Mesenteric fat pad (tissue), 1 donor: ENCODE data around the gene HS6ST1. TPM values are rescaled to one million over a fixed set of nuclear protein-coding genes. Genes with fewer than 3 reads are reported as not detected.

ENCODE experiments used
- DNase-seq: peaks from one replicate; pipeline ENCODE4 v3.0.0-alpha.2; 2020; ENCODE audit warnings: low spot score
- total RNA-seq: library from RNA; stranded (reverse); fragmentation: NEBNext Ultra II Directional; extraction: Animal tissue kit (Norgen Biotek cat#: 25700); gene quantifications from one replicate; pipeline ENCODE4 v1.2.1, GENCODE V29; 2021
- donor health status: DM: yes; HTN: yes; CAD: no.

The HS6ST1 gene
- total RNA-seq, 1 donor from 2014 or later: 38.4 TPM

DNA sequence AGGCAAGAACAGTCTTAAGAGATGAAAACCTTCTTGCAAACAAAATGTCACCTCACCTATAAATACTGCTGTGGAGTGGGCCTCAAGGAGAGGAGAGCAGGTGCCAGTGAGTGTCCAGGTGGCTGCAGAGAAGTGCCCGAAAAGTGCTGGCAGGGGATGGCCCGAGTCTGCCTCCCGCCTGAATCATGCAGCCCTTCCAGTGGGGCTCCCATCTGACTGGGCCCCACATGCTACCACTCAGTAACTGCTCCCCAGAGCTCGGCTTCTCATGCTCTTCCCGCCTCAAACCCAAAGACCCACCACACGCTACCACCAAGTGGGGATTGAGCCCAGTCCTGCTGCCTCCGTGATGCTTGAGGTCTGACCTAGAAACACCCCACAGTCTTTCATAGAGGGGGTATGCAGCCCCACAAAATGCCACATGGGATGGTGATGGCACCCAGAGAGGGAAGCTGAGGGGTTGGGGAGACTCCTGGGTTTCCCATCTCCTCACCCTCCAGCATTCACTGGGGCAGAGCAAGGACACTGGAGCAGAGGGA lies 7.4 kb downstream of the HS6ST1 start:
- DNase-seq: no peak

DNA sequence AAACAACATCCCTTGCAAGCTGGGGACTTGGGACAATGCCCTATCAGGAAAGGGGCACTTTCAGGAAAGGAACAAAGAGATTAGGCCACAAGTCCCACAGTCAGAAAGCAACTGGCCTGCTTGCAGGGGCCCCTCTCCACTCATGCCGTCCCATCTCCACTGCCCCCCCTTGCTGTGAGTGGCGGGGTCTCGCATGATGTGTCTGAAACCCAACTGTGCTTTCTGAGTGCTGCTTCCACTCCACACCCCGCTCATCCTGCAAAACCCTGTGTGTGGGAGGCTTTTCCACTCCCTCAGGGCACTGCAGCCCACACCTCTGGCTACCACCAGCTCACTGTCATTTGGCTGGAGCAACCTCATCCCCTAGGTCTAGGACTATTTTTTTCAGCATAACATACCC lies 7.9 kb downstream of the HS6ST1 start:
- peak; percentile 78 for DNase-seq

DNA sequence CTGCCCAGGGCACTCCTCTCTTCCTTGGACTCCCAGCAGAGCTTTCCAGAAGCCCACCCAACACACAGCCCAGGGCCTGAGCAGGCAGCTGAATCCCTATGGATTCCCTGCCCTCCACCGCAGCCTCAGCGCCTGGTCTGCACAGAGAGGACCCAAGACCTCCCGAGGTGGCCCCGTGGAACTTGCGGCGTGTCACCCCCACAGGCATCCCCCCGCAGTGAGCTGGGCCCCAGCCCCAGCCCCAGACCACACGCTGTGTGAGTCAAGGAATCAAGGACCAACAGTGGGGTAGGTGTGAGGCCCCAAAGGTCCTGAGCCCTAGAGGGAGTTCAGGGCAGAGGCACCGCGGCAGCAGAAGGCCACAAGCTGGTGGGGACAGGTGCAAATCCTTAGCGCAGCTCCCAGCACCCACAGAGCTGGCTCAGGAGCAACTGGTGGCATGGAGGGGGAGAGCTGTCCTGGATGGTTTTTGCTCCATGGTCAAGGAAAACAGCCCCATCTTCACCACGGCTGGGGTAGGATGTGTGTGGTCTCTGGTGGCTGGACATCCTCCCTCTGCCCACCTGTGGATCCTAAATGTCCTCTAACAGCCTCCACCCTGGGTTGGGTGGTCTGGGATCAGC lies 8.5 kb downstream of the HS6ST1 start:
- peak; percentile 77 for DNase-seq

DNA sequence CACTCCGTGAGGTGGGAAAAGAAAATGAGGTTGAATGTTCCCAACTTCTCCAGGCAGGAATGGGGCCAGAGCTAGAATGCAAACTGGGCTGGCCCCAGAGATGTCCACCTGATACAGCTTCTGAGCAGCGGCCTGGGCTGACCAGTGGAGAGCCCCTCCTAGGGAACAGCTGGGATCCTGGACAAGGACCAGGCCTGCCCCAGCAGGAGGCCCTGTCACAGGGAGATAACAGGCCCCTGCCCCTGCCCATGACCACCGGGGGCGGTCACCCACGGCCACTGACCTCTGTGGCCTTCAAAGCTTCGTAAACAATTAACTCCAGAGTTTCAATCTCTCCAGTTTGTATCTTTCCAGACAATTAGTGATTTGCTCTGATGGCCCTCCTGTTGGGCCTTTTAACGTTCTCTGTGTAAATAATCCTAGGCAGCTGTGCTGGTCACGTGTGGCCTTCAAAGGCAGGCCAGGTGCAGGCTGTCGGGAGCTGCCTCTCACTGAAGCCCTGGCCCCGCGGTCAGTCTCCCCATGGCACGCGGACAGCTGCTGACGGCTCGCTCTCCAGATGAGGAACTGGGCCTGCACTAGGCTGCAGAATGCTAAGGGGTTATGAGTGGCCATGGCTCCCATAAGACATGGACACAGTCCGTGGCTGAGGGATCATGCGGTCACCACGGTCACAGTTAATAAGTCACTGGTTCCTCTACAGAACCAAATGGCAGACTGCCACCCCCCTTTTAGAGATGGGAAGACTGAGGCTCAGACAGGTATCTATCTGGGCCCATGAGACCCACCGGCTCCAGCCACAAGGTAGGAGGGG lies 9.2 kb downstream of the HS6ST1 start:
- peak; percentile 79 for DNase-seq

DNA sequence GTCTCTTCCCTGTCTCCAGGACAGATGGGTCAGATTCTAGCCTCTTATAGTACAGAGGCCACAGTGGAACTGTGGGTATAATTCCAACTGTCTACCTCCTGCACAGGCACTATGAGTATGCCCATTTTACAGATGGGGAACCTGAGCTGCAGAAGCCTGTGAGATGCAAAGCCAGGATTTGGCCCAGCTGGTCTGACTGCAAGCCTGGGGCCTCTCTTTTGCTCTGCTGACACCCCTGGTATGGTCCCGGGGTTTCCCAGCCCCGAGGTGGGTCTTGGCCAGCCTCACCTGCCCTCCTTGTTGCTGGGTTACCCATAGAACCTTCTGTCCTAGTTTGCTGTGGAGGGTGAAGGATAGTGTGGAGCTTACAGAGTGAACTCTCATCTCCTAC lies 9.8 kb downstream of the HS6ST1 start:
- peak; percentile 67 for DNase-seq

DNA sequence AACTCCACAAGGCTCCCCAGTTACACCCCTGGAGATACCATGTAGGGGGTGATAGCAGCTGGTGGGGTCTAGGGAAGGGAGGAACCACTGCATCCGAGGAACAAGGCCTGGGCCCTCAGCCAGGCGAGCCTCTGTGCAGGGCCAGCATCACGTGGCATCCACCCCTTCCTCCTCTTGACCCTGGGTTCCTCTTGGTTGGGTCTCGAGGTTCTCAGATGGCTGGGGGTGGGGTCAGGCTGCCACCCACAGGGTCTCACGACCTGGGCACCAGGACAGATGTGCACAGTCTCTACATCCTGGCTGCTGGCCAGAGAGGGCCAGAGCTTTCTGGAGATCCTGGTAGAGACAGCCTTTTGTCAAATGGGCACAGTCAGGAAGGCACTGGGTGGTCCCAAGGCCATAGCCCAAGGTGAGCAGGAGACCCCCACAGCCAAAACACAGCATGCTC lies 10.4 kb downstream of the HS6ST1 start:
- DNase-seq: peak; percentile 79

DNA sequence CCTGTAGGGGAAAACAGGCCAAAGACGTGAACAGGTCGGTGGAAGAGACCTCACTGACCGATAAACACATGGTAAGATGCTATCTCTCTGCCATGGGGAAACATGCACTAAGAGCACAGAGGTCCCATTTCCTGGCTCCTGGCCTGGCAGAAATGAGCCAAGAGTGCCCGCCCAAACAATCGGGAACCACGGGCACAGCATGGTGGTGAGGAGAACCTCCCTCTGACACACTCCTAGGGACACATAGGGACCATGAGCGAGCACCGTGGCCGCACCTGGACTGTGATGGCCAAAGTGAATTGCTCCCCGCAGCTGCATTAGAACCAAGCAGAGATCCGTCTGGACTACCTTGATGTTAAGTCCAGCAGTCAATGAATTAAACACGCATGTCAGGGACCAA lies 11.1 kb downstream of the HS6ST1 start:
- DNase-seq: no peak

DNA sequence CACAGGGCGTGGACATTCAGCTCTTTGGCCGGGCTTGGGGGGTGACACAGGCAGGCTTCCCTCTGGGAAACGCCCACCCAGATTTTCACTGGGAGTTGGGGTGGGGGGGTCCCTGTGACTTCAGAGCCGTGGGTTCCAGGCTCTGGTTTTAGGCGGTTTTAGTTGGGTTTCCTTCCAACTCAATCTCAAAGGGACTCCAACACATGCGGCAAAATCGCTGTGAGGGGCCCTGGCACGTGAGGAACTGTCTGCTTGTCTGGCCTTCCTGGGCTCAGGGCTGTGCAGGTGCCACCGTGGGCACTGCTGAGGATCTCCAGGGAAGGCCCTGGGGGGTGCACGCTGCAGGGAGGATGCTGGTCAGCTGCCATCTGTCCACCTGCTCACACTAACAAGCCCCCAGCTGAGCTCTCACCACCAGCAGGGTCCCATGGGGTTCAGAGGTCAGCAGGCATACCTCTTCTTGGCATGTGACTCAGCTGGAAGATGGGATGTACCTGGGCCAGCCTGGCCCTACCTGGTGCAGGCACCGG lies 11.7 kb downstream of the HS6ST1 start:
- no peak for DNase-seq

DNA sequence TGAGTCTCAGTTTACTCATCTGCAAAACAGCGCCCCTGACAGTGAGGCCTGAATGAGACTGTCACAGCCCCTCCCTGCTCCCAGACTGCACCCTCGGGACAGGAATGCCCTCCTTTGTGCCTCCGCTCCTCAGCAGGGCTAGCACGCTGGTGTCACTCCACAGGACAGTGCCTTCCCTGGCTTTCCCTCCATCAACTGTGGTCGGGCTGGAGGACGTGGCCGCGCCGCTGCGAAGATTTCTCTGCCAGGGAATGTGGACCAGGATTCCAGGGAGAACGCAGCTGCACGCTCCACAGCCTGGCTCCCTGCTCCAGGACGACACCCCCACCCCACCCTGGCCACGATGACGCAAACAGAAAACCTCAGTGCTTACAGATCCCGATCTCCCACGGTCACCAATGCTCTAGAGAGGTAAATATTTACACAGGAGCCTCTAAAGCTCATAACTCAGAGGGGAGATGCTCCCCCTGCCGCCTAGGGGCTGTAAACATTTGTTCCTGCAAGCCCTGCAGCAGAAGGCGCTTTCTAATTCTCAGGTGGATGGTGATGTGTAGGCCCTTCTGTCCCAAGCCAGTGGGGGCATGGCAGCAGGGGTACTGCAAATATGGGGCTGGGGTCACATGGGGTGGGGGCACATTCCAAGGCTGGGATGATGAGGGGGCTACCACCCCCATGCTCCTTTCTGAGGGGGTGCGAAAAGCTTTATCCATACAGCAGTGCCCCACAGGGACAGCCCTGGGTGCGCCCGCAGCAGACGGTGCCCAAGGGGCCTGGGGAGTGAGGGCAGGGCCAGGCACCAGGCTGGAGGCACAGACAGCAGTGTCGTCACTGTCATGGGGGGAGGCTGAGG lies 12.4 kb downstream of the HS6ST1 start:
- DNase-seq: no peak

DNA sequence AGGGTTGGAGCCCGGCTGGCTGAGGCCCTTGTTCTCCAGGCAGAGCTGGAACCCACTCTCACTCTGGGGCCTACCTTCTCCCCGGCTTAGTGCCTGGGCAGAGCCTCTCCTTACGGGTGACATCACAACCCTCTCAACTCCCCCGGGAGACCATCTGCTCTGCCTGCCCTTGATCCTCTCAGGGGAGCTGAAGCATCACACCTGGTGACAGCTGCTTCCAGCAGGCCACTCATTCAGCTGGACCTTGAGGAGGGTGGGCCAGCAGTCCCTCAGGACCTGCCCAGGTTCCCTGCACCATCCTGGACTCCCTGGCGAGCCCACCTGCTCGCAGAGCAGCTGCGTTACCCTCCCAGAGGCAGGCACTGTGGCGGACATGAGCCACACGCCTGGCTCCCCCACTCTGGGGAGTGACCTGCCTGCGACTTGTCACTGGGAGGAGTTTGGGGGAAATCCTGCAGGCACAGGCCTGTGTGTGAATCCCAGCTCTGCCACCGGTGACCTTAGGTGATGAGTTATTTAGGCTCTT lies 13.1 kb downstream of the HS6ST1 start:
- DNase-seq: no peak

DNA sequence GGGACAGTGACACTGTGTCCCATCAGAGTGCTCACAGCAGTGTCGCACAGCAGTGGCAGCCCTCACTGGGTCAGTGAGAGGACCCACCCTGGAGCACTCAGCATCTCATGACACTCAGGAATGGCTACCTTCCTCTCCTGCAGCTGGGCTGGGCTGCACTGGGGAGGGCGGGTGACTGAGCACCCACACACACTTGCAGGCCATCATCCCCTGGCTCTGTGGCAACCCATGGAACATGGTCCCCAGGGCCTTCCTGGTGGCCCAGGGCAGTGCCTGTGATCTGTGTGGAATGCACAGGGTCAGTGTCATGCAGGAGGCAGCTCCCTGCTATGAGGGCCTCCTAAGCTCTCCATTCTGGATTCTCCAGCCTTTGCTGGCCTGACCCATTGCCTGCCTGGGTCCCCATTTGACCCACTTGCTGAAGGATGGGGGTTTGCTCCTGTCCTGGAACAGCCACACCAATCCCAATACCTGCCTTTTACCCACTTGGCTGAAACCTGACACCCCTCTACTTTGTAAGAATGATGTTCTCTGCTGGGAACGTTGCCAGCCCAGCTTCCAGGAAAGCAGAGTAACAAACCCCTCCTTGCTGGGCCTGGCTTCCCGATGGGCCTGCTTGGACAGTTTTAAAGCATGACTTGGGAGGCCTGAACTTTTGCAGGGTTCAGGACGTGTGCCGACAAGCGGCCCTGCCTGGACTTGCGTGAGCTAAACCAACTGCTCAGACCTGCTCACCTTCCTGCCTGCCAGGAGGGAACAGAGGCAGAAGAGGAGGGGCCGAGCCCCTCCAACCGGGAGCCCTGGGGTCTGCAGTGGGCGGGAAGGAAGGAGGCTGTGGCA lies 13.7 kb downstream of the HS6ST1 start:
- DNase-seq: no peak

DNA sequence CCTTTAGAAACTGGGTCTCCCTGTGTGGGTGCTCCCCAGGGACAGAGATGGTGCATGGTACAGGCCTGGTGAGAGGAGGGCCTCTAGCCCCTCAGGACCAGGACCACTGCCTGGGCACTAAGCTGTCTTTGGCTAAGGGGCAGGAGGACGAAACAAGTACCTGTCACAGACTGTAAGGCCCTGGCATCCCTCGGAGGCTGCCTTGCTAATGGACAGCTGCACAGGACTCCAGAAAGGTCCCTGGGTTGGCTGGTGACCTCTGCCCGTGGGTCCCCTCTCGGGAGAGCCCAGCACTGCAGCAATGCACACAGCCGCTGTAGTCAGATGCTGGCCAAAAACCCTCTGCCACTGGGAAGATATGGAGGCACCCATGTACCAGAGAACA lies 14.3 kb downstream of the HS6ST1 start:
- no peak for DNase-seq

DNA sequence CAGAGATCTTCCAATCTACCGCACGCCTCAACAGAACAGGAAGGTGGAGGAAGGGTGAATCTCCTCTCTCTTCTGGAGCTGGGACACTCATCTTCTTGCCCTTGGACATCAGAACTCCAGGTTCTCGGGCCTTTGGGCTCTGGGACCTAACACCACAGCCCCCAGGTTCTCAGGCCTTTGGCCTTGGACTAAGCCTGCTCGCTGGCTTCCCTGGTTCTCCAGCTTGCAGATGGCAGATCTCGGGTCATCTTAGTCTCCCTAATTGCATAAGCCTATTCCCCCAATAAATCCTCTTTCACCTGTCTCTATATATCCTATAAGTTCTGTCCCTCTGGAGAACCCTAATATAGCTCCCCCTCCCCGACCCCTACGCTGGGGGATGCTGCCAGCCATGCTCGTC lies 14.8 kb downstream of the HS6ST1 start:
- DNase-seq: no peak

DNA sequence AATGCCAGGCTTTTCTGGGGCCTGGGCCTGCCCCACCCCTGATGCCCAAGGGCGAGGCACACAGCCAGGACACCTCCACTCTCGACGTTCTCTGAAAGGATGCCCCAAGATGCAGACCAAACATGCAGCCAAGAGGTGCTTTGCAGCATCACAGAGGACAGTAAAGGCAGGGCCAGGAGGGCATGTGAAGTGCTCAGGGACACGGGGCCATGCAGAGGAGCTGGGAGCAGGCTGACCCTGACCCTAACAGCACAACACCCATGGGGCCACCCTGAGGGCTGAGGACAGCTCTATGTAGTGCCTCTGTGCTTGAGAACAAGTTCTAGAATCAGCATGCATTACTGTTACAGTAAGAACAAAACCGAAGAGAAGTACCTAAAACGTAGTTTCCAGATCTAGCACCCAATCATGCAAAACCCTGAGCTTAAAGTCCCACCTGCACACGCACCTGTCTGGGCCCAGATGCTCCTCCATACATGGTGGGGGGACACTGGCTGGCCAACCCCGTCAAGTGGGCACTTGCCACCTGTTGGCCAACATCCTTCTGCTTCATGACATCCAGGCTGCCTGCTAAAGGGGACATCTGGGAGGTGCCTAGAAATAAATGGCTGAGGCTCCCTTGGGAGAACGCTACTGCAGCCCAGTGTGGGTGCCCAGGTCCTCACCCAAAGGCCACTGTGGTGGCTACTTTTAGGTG lies 15.4 kb downstream of the HS6ST1 start:
- DNase-seq: no peak

DNA sequence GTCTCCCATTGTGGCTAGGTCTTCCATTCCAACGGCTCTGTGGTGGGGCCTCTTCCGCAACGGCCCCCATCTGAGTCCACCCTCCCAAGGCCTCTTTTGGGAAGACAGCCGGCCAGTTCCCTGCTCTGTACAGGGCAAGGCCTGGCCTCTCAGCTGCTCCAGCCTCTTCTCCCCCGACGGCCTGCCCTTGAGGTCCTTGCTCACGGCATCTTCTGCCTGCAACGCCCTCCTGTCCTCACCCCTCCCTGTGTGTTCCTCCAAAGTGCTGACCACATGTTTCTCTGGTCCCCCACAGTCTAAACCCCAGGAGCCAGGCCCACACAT lies 16.0 kb downstream of the HS6ST1 start:
- no peak for DNase-seq

DNA sequence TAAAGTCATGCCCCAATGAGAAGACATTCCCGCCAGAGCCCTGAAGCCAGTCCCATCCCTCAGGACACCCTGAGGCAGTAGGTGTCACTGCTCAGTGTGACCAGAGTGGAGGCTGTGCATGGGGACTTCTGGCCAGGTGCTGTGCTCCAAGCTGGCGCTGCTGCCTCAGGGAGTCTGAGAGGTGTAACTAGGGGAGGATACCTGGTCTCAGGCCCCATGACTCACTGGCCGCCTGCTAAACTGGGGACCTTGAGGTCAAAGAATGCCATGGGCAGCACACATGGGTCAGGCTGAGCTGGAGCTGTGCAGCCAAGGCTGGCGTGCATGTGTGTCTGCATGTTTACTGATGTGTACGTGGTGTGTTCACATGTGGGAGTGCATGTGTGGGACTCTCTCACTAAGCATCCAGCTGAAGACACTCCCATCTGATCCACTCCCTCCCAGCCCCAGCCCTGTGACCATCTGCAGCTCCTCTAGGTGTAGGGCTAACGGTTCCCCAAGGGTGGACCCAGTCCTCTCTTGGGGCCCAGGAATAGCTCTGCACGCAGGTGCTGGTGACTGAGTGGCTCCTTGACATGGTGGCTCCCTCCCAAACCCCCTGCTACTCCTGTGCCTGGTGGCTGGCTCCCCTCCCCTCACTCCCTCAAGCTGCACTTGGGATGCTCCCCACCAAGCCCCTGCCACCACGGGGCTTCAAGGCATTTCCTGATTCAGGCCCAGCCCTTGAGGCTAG lies 16.5 kb downstream of the HS6ST1 start:
- DNase-seq: no peak

DNA sequence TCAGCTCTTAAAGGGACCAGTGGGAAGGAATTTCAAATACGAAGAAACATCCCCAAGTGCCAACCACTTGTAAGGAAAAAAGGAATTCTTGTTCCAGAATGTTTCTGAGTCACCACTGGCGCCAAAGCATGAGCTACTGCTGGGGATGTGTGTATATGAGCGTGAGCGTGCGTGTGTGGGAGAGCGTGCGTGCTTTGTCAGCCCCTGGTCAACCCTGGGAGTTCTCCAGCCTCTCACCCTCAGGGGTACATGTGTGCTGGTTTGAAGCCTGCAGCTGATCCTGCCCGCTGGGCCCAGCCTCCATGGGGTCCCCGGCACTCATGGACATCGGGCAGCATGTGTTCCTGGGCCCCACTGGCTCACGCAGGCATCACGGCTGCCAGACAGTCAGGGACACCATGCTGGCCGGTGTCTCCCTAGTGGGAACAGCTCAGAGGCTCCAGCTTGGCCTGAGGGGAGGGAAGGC lies 17.1 kb downstream of the HS6ST1 start:
- DNase-seq: no peak

DNA sequence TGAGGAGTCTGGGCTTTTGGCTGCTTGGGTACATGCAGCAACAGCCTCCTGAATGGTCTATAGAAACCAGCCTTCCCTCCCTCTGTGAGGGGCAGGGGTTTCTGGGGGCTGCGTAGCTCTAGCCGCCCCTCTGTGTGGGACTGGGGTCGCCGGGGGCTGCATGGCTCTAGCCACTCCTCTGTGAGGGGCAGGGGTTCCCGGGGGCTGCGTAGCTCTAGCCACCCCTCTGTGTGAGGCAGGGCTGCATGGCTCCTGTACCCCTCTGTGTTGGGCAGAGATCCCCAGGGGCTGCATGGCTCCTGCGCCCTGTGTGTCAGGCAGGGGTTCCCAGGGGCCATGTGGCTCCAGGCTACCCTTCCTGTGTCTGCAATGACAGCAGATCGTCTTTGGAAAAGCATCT lies 17.6 kb downstream of the HS6ST1 start:
- DNase-seq: no peak
